OCI-LY1 (cell line): Measurements from ENCODE around the gene NAT16.

ENCODE experiments used
- H2AFZ ChIP-seq: fragments of 200-600 bp; sonication (generic), shearing (Covaris generic); 2 replicates; pipeline ENCODE4 v1.6.0; 2014; ENCODE audit warnings: antibody characterized with exemption, mild to moderate bottlenecking, low read length
- H3F3A ChIP-seq: fragments of 200-600 bp; sonication (generic), shearing (Covaris generic); 2 replicates; pipeline ENCODE4 v1.6.0; 2014; ENCODE audit warnings: mild to moderate bottlenecking, antibody characterized with exemption, low read length, moderate library complexity; ENCODE audit not compliant: insufficient read depth
- H3K27ac ChIP-seq: fragments of 200-600 bp; sonication (generic); 2 replicates; pipeline ENCODE4 v1.5.1; 2014; ENCODE audit warnings: low read length, mixed run types, mild to moderate bottlenecking, low read depth; ENCODE audit not compliant: poor library complexity, severe bottlenecking
- H3K27me3 ChIP-seq: fragments of 200-600 bp; sonication (generic); 2 replicates; pipeline ENCODE4 v1.6.0; 2014; ENCODE audit warnings: antibody characterized with exemption, mild to moderate bottlenecking, low read length, moderate library complexity; ENCODE audit not compliant: insufficient read depth
- H3K36me3 ChIP-seq: fragments of 200-600 bp; sonication (generic); 2 replicates; pipeline ENCODE4 v1.6.1; 2014; ENCODE audit warnings: mild to moderate bottlenecking, antibody characterized with exemption, low read length, moderate library complexity, mixed read lengths; ENCODE audit not compliant: insufficient read depth
- H3K4me1 ChIP-seq: fragments of 200-600 bp; sonication (generic); 2 replicates; pipeline ENCODE4 v1.5.1; 2014; ENCODE audit warnings: mild to moderate bottlenecking, low read length, moderate library complexity; ENCODE audit not compliant: insufficient read depth, severe bottlenecking
- H3K4me2 ChIP-seq: fragments of 200-600 bp; sonication (generic), shearing (Covaris generic); 2 replicates; pipeline ENCODE4 v1.6.1; 2014; ENCODE audit warnings: low read length
- H3K4me3 ChIP-seq: fragments of 200-600 bp; sonication (generic); 2 replicates; pipeline ENCODE4 v1.5.1; 2014; ENCODE audit warnings: low read length, low read depth, mild to moderate bottlenecking, mixed read lengths; ENCODE audit not compliant: poor library complexity, severe bottlenecking
- H3K79me2 ChIP-seq: fragments of 200-600 bp; shearing (Covaris generic); 2 replicates; pipeline ENCODE4 v1.6.1; 2016; ENCODE audit warnings: mixed run types, low read length, mixed read lengths; ENCODE audit not compliant: insufficient read depth
- H3K9ac ChIP-seq: fragments of 200-600 bp; sonication (generic), shearing (Covaris generic); 2 replicates; pipeline ENCODE4 v1.6.1; 2014; ENCODE audit warnings: mild to moderate bottlenecking, low read length, mixed read lengths
- H3K9me2 ChIP-seq: fragments of 200-600 bp; sonication (generic), shearing (Covaris generic); 2 replicates; pipeline ENCODE4 v1.6.1; 2014; ENCODE audit warnings: low read depth, mild to moderate bottlenecking, low read length, mixed read lengths
- H3K9me3 ChIP-seq: fragments of 200-600 bp; shearing (Covaris generic); 2 replicates; pipeline ENCODE4 v1.6.1; 2014; ENCODE audit warnings: low read length, mixed read lengths
- H4K20me1 ChIP-seq: fragments of 200-600 bp; sonication (generic), shearing (Covaris generic); 2 replicates; pipeline ENCODE4 v1.6.0; 2016; ENCODE audit warnings: mild to moderate bottlenecking, low read length; ENCODE audit not compliant: insufficient read depth
- EZH2 ChIP-seq: fragments of 200-600 bp; sonication (generic), shearing (Covaris generic); IDR thresholded peaks from 2 replicates; pipeline ENCODE4 v1.8.0; 2017; ENCODE audit warnings: borderline replicate concordance, mixed run types, mild to moderate bottlenecking, antibody characterized with exemption, low read length, moderate library complexity, mixed read lengths
- TF ChIP-seq, protein P1 (sequence below): fragments of 200-600 bp; sonication (generic), shearing (Covaris generic); IDR thresholded peaks from 2 replicates; pipeline ENCODE4 v1.5.1; 2017; ENCODE audit warnings: mild to moderate bottlenecking, antibody characterized with exemption, low read length, moderate library complexity, mixed read lengths

NAT16 gene

DNA sequence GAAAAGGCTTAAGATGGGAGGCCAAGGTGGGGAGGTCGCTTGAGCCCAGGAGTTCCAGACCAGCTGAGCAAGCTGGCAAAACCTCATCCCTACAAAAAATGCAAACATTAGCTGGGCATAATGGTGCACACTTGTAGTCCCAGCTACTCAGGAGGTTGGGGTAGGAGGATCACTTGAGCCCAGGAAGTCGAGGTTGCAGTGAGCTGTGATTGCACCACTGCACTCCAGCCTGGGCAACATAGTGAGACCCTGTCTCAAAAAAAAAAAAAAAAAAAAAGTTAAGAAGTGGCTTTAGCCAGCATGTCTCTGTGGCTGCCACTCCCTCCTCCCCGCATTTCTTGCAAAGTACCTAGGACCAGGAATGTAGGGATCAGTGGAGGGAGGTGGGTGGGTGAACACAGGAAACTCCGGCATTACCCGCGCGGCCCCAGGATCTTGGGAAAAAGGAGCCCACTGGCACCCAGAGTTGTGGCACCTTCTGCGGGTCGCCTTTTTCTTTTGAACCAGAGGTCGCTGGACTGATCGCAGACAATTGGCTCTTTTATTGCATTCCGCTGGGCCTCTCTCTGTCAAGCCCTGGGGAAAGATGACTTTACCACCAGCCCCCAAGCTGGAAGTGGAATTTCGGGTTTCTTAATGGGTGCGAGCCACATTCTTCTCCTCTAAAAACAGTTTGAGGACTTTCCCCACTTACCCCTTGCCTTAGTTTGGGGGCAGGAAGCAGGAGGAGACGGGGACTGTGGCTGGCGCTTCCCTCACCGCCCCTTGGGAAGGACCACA, 18.2 kb downstream of the NAT16 start:
- H3K27me3 ChIP-seq: no peaks in the 10 kb centered on the region
- no peaks in the 10 kb centered on the region for H3K9me2 ChIP-seq
- H4K20me1 ChIP-seq: no peaks in the 10 kb centered on the region
- no peaks in the 10 kb centered on the region for H3K9me3 ChIP-seq
- peak overlapping the region; percentile 48; the same call in 1 of the 2 replicates for H3K9ac ChIP-seq
- H3K79me2 ChIP-seq: no peaks in the 10 kb centered on the region
- H3K4me2 ChIP-seq: peak overlapping the region; percentile 67; the same call in 1 of the 2 replicates
- H3K27ac ChIP-seq: peak overlapping the region; percentile 35
- H3K4me1 ChIP-seq: peaks cover 26% of the 10 kb centered on the region
- peaks cover 16% of the 10 kb centered on the region; the same call in 1 of the 2 replicates for H3K36me3 ChIP-seq
- no peaks in the 10 kb centered on the region; the same call in 1 of the 2 replicates for H3F3A ChIP-seq
- no peak overlapping the region for H2AFZ ChIP-seq
- no peak for TF ChIP-seq EZH2
- TF ChIP-seq, protein P1, sequence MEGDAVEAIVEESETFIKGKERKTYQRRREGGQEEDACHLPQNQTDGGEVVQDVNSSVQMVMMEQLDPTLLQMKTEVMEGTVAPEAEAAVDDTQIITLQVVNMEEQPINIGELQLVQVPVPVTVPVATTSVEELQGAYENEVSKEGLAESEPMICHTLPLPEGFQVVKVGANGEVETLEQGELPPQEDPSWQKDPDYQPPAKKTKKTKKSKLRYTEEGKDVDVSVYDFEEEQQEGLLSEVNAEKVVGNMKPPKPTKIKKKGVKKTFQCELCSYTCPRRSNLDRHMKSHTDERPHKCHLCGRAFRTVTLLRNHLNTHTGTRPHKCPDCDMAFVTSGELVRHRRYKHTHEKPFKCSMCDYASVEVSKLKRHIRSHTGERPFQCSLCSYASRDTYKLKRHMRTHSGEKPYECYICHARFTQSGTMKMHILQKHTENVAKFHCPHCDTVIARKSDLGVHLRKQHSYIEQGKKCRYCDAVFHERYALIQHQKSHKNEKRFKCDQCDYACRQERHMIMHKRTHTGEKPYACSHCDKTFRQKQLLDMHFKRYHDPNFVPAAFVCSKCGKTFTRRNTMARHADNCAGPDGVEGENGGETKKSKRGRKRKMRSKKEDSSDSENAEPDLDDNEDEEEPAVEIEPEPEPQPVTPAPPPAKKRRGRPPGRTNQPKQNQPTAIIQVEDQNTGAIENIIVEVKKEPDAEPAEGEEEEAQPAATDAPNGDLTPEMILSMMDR: no peak
- H3K4me3 ChIP-seq: peak overlapping the region; percentile 70

DNA sequence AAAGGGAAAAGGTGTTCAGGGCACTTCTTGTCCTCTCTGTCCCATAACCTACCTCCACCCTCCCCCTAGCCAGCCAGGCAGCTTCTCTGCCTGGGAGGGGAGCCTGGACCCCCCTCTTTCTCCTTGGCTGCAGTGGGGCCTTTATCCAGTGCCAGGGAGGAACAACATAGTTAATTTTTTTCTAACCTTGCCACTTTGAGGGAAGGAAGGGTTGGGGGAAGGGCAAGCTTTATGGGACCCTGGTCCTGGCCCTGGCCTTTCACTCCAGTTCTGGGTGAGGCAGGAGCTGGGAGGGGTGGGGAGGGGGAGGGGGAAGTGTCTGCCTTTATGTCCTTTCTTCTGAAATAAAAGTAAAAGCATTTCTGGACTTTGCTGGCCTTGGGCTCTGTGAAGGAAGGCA, 19.2 kb downstream of the NAT16 start:
- H3K9ac ChIP-seq: no peak overlapping the region
- peaks cover 17% of the 10 kb centered on the region; the same call in 1 of the 2 replicates for H3K36me3 ChIP-seq
- no peak overlapping the region for H3K4me3 ChIP-seq
- H3K79me2 ChIP-seq: no peaks in the 10 kb centered on the region
- no peak overlapping the region for H3K27ac ChIP-seq
- TF ChIP-seq, protein P1: no peak
- no peak for TF ChIP-seq EZH2
- H3K4me1 ChIP-seq: peaks cover 34% of the 10 kb centered on the region
- no peaks in the 10 kb centered on the region for H3K9me3 ChIP-seq
- H4K20me1 ChIP-seq: no peaks in the 10 kb centered on the region
- no peaks in the 10 kb centered on the region for H3K27me3 ChIP-seq
- H3K4me2 ChIP-seq: no peak overlapping the region
- H3F3A ChIP-seq: no peaks in the 10 kb centered on the region; the same call in 1 of the 2 replicates
- no peak overlapping the region for H2AFZ ChIP-seq
- no peaks in the 10 kb centered on the region for H3K9me2 ChIP-seq

DNA sequence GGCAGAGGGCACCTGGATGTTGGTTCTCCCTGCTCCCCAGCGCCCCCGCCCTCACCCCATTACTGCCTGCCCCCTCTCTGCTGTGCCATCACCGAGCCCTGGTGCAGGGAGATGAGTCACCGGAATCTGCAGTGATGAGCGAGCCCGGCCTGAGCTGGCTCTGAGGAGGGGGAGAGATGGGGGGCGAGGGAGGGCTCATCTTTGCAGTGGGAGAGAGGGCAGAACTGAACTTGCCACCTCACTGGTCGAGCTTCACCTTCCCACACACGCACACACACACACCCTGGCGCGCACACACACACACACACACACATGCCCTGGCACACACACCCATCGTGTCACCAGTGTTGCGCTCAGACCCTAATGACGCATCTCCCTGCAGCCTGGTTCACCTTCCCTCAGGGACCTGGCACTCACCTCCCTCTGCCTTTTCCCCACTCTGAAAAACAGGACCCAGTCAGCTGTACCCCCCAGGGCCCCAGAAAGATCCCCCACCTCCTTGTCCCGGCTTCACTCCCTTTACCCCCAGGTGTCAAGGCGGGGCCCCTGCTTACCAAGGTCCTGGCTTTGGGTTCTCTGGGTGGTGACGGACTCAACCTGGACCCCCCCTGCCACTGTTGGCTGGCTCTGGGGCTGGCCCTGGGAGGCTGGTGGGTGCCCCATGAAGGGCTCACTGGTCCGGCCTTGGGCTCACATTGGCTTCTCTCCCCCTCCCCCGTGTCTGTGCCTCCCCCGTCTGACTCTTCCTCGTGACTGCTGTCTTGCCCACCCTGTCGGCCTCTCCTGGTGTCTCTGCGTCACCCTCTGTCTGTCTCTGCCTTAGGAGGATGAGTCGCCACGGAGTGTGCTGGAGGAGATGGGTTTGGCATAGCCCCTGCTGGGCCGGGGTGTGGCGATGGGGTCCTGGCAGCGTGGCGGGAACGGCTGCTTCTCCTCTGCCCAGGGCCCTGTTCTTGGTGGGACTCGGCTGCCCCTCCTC, 20.1 kb downstream of the NAT16 start:
- no peak for TF ChIP-seq EZH2
- TF ChIP-seq, protein P1: no peak
- Histone ChIP-seq H3K9me3 (no peaks in the 10 kb centered on the region), H3K36me3 (peaks cover 17% of the 10 kb centered on the region; the same call in 1 of the 2 replicates), H3K9ac (no peak overlapping the region), H3K4me2 (no peak overlapping the region), H3K4me3 (no peak overlapping the region), H2AFZ (no peak overlapping the region), H3K27ac (no peak overlapping the region), H4K20me1 (no peaks in the 10 kb centered on the region), H3K4me1 (peaks cover 39% of the 10 kb centered on the region), H3K27me3 (no peaks in the 10 kb centered on the region), H3K9me2 (no peaks in the 10 kb centered on the region), H3F3A (no peaks in the 10 kb centered on the region; the same call in 1 of the 2 replicates), H3K79me2 (0 out of 2 replicates have a peak, but pooled peaks cover 4% of the 10 kb centered on the region)
